Ramos (cell line): ENCODE data around the gene SAMD11.
"Not testable (repeated sequence)": the region's sequence is repeated elsewhere in the genome, so short reads cannot be mapped to it uniquely, and the experiment has no call there.

ENCODE experiments used
- in situ Hi-C: fragments of 300-500 bp; cut with MboI; formaldehyde crosslinking; loops from one replicate; pipeline ENCODE4 v1.14.3; 2022; ENCODE audit warnings: low sequenced_read_pairs; ENCODE audit not compliant: unreplicated experiment

Gene SAMD11

DNA sequence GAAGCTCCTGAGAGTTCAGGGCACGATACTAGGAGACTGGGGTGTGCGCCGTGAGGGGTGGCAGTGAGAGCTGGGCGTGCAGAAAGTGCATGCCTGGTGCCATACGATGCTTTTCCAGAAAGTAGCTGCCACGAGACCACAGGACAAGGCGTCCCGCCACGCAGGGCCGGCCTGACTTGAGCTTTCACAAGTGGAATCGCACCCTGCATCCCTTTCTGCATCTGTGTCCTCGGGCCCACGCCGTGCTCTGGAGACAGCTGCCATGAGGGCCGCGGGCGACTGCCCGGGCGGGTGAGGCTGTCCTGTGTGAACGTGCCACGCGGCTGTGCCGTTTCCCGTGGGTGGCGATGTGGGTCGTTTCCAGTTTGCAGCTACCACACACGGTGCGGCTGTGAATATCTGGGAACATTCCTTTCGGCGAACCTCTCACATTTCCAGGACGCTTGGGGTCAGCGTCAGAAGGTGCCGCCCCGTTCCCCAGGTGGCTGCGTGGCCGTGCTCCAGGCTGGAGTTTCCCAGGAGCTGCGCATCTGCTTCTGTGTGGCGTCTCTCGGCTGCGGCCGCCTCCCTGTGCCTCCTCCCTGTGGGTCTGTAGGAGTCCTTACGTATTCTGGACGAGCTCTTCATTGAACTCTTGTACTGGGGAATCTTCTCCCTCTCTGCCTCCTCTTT, 59.2 kb downstream of the SAMD11 start:
- in situ Hi-C loops: no loop called here

DNA sequence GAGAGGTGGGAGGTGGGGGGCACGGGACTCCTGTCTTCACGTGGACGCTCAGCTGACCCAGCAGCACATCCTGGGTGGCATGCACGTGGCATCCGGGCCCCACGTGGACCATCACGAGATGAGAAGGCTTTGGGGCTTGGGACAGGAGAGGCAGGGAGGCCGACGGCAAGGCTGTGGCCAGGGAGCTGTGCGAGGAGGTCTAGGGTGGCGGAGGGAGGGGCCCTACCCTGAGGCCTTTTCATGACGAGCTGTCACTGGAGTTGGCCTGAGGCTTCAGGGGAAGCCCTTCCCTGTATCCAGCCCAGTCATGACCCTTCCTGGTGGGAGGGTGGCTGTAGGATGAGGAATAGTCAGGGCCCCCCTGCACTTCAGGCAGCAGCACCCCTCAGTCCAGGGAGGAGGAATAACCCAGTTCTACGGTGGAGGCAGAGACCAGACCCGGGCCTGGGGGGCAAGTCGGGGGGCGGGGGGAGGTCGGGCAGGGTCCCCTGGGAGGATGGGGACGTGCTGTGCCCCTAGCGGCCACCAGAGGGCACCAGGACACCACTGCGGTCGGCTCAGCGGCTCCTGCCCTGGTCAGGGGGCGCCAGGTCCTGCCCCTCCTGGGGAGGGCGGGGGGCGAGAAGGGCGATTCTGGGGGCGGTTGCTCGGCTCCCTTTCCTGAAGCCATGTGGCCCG, 60.2 kb downstream of the SAMD11 start:
- in situ Hi-C loops: no loop called here

DNA sequence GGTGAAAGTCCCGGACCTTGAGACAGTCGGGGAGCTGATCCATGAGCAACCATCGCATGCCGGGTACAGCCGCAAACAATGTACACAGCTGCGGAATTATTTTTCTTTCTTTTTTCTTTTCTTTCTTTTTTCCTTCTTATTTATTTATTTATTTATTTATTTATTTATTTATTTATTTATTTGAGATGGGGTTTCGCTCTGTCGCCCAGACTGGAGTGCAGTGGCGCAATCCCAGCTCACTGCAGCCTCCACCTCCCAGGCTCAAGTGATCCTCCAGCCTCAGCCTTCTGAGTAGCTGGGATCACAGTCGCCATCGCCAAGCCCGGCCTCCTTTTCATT, 60.7 kb downstream of the SAMD11 start:
- in situ Hi-C loops: no loop called here

DNA sequence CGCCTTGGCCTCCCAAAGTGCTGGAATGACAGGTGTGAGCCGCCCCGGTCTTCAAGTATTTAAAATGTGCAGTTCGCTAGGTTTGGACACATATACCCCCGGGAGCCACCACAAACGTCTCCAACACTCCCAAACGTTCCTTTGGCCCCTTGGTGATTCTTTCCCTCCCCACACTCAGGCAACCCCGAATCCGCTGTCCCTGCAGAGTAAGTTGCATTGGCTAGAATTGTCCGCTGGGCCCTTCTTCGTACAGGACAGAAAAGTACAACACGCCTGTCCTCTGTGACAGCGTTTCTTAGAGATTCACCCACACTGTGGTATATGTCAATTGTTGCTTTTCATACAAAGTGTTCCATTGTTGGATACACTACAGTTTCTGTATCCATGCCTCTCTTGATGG, 61.4 kb downstream of the SAMD11 start:
- in situ Hi-C loops: no loop called here

DNA sequence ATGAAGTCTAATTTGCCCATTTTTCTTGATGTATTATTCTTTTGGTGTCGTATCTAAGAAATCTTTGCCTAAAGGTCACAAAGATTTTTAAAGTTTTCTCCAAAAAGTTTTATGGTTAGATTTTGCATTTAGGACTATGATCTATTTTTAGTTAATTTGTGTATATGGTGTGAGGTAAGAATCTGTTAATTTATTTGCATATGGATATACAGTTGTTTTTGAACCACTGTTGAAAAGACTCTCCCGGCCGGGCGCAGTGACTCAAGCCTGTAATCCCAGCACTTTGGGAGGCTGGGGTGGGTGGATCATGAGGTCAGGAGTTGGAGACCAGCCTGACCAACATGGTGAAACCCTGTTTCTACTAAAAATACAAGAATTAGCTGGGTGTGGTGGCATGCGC, 64.3 kb downstream of the SAMD11 start:
- in situ Hi-C loops: not testable (repeated sequence)

DNA sequence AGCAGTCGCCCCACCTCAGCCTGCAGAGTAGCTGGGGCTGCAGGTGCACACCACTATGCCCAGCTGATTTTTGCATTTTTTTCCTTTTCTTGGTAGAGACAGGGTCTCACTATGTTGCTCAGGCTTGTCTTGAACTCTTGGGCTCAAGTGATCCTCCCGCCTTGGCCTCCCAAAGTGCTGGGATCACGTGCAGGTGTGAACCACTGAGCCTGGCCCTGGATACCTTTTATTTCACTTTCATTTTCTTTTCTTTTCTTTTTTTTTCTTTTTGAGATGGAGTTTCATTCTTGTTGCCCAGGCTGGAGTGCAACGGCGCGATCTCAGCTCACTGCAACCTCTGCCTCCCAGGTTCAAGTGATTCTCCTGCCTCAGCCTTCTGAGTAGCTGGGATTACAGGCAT, 67.6 kb downstream of the SAMD11 start:
- in situ Hi-C loops: not testable (repeated sequence)

DNA sequence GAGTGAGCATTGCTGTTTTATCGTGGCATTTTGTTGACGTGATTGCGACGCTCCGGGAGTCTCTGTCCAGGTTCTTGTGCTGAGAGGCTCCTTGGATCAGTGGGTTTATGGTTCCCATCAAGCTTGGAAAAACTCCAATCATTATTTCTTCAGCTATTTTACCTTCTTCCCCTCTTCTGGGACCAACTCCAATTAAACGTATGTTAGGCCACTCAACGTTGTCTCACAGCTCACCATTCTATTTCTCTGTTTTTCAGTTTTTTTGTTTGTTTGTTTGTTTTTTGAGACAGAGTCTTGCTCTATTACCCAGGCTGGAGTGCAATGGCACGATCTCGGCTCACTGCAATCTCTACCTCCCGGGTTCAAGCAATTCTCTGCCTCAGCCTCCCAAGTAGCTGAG, 68.2 kb downstream of the SAMD11 start:
- in situ Hi-C loops: no loop called here

DNA sequence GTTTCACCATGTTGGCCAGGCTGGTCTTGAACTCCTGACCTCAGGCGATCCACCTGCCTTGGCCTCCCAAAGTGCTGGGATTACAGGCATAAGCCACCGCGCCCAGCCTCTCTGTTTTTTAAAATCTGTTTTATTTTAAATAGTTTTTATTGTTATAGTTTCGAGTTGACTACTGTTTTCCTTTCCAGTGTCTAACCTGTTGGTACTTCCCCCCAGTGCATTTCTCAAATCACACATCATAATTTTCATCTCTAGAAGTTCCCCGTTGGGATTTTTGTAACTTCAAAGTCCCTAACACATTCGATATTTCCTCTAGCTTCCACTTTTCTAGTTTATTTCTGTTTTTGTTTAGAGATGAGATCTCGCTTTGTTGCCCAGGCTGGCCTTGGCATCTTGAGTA, 68.6 kb downstream of the SAMD11 start:
- in situ Hi-C loops: no loop called here

DNA sequence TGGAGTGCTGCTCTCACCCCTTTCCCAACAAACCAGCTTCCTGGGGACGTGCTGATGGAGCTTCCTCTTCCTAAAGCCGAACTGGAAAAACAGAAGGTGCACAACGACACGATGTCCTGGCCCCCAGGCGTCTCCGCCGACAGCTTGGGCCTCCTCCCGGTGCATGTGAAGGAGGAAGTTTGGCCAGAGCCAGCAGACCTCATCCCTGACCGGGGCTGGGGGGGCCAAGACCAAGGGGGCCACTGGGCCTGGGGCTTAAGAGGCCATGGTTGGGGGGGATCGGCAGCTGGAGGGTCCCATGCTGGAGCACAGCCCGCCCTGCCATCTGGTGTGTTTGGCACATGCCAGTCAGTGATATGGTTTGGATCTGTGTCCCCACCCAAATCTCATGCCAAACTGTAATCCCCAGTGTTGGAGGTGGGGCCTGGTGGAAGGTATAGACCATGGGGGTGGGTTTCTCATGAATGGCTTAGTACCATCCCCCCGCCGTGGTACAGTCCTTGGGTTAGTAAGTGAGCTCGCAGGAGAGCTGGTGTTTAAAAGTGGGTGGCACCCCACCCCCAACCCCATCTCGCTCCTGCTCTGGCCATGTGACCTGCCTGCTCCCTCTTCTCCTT, 69.8 kb downstream of the SAMD11 start:
- in situ Hi-C loops: no loop called here
